ENCODE results near the gene BLCAP. TPM values are rescaled to one million over a fixed set of nuclear protein-coding genes. Genes with fewer than 3 reads are reported as not detected.

The BLCAP gene
- total RNA-seq = 22.7 and 33.7 TPM in 2 replicates

GRCh38 chr20:37527638-37528445 lies at the start of gene BLCAP:
Gene BLCAP, minus strand, starts transcription at chr20:37527876. Its CDS starts 8,702 bp downstream, at chr20:37519174.

GRCh38 chr20:37521061-37521771 lies 6.5 kb downstream of the BLCAP start, which contains the start of gene NNAT:
Gene NNAT, plus strand, starts transcription at chr20:37521250. Its CDS starts 82 bp downstream, at chr20:37521332.

Other genes with a start within 250 kb of the BLCAP start
- gene MANBAL, start 238.2 kb downstream of the BLCAP start, total RNA-seq = 17.0 and 18.3 TPM in 2 replicates
- 10.6 and 16.3 TPM in 2 replicates for gene SRC, start 181.7 kb downstream of the BLCAP start, total RNA-seq
- gene NNAT, start 6.6 kb downstream of the BLCAP start, total RNA-seq = 0.26 and 0.47 TPM in 2 replicates
- 29.5 and 30.7 TPM in 2 replicates for gene CTNNBL1, start 166.2 kb upstream of the BLCAP start, total RNA-seq

Data from bronchial smooth muscle cell (primary cell).